ENCODE data around the gene EDA.
"Not testable (repeated sequence)": the region's sequence is repeated elsewhere in the genome, so short reads cannot be mapped to it uniquely, and the experiment has no call there.

The EDA gene

DNA sequence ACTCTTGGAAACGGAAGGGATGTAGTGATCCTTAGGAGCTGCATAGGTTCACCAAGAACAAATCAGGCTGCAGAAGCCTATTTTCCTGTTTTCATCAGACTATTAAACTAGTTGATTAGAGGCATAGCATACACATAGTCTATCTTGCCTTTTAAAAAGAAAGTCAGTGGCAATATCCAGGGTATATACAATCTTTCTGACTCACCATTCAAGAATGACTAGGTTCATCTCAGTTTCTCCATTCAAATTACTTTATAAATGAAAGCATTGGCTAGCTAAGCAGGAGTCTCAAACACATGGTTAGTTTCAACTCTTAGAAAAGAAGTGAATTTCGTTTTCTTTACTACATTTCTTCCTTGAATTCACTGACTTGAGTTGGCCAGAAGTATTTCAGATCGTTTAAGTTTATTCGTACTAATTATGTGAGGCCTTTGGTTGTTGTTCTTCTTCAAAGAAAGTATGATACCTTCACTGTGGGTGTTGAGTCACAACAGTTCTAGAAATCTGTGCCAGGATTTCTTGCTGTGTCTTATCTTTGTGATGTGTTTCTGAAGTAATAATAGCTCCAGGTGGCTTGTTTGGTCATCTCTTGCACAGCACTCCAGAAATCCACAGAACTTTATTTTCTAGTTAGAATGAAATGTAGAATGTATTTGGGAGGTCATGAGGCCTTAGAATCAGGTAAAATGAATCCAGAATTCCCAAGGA is 345.6 kb downstream of the EDA start:
- DNase-seq: no peak

DNA sequence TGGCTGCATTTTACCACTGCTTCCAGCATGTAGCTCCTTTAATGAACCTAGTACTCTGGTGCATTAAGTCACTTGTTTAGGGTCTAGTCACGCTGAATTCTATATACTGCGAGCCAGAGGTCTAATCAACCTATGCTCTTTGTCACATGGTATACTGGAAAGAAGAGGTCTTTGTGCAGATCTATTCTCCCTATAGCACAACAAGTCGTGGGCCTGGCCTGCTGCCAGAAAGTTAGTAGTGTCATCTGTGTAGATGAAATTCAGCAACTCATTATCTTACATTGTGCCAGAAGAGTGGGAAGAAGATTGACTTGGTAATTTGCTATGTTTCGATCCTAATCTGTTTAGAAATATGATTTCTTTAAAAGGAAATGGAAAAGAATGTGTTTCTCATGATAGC is 353.0 kb downstream of the EDA start:
- DNase-seq: no peak

DNA sequence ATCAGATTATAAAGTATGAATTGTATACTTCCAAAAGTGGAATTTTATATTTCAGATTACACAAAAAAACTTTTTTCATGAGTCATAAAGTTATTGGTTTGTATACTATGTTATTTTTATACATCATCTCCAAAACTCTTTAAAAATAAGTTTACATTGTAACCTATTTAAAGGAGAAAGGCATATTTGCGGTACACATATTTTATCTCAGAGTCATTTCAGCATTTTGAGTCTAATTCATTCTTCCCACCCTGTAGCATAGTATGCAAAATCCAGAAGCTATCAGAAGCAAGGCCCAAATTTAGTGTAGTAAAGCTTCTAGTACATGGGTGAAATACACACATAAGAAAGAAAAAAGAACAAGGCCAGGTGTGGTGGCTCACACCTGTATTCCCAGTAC is 353.5 kb downstream of the EDA start:
- DNase-seq: no peak

DNA sequence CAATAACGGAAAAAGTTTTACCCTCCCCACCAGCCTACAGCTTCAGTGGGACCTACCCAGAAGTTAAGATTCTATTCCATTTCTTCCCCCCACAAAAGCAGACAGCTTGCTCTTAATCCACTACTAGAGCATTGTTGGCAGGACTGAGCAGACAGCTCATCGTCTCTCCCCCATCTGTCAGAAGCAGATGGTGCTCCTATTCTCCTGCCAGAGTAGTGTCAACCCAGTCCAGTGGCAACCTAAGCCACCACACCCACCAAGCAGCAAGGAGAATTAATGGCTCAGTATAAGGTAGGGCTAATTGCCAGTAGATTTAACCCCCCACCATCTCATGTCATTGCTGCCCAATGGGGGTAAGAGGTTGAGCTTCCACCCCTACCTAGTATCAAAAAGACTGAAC is 371.8 kb downstream of the EDA start:
- DNase-seq: no peak

DNA sequence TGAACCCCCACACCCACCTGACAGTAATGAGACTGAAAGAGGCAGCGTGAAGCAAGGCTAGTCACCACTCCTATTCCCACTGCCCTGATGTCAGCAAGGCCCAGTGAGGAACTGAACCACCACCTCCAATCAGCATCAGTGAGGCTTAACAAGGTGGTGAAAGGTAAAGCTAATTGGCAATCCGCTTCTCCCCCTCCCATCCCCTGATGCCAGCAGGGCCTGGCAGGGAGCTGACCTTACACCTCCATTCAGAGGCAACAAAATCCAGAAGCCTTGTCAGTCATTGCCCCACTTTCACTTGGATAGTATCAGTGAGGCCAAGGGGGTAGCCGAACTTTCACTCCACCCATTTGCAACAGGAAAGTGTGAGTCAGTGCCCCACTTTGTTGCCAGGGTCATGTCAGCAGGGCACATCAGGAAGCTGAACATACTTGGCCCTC is 373.1 kb downstream of the EDA start:
- no peak for DNase-seq

DNA sequence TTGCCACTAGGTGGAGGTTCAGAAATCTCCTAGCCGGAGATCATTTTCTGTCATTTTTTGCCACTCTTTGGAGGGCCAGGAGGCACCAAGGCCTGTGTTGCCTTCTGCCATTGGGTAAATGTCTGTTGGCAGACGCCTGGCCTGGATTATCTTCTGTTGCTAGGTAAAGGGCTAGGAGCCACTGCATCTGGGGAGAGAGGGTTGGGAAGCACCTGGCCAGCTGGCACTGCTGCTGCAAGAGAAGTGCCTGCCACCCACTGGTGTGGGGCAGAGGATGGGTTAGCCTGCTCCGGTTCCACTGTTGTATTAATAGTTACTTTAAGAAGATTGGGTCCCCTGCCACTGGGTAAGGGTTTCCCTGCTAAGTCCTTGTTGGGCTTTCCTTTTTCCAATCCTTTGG is 375.8 kb downstream of the EDA start:
- no peak for DNase-seq

DNA sequence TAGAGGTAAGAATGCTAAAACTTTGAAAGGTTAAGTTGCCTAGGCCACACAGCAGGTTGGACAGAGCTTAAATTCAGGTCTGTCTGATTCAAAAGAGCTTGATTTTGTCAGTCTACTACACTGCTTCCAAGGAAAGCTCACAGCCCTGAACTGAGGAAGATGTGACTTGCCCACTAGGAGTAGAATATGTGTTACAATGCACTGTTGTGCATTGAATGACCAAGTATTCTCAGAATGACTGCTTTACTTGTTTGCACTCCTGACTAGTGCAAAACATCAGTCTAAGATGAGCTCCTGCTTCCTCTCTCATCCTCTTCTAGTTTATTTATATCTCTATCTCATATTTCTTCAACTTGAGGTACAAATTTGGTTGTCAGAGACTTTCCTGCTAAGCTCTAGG is 377.6 kb downstream of the EDA start:
- no peak for DNase-seq

DNA sequence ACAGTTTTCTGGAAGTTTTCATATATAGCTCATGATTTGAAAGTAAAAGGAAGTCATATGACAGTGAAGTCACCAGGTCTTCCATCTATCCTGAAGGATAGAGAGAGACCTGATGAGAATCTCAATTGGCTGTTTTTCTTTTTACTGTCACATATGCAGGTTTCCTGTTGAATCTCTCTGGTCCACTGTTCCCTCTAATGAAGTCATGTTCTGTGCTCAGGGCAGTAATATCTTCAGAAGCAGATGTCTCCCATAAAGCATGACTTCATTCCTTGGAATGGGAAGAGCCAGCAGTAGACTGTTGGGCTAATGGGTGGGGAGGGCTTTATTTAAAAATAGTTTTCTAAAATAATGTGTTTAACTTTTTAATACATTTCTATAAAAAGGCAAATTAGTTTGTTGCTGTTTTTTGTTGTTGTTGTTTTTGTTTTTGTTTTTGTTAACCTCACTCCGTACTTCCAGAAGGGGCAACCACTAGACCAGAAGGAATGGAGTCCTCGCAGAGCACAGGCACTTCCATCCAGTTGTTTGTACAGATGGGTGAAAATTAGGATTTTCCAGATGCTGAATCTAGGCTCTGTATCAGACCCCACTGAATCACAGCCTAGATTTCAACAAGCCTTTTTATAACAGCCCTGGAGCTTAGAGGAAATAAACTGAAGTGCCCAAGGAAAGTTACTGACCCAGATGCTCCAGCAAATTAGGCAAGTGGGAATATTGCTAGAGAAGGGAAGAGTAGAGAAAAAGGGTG is 379.6 kb downstream of the EDA start:
- DNase-seq: no peak

DNA sequence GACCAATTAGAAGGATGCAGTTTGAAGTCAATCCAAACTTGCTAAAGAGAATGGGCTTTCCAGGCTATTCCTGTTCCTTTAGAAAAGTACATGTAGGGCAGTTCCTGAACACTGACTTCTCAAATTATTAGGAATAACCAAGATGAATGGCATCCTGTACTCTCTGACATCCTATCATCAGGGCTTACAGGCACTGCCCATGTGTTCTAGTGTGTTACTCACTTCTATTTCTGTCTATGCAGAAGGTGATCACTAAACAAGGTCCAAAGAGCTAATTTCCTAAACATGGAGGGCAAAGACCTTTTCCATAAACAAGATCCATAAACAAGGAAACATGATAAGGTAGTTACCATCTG is 380.2 kb downstream of the EDA start:
- DNase-seq: no peak

DNA sequence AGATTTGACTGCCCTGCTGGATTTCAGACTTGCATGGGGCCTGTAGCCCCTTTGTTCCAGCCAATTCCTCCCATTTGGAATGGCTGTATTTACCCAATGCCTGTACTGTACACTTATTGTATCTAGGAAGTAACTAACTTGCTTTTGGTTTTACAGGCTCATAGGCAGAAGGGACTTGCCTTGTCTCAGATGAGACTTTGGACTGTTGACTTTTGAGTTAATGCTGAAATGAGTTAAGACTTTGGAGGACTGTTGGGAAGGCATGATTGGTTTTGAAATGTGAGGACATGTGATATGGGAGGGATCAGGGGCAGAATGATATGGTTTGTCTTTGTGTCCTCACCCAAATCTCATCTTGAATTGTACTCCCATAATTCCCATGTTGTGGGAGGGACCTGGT is 382.4 kb downstream of the EDA start:
- DNase-seq: not testable (repeated sequence)

DNA sequence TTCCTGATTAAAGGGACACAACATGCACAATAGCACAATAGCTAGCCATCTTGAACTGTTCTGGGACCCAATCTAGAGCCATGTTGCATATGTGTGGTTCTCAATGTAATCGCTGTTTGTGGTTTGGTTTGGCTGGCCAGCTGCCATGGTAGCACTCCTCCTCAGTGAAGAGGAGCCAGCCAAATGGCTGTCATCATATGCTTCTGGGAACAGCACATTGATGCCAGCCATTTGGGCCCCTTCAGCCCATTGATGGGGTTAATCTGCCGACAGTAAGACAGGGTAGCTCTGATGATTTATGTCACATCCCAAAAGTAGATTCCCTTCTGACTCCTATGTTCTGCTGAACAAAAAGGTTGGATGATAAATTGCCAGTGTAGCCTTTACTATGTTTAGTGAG is 385.4 kb downstream of the EDA start:
- no peak for DNase-seq

DNA sequence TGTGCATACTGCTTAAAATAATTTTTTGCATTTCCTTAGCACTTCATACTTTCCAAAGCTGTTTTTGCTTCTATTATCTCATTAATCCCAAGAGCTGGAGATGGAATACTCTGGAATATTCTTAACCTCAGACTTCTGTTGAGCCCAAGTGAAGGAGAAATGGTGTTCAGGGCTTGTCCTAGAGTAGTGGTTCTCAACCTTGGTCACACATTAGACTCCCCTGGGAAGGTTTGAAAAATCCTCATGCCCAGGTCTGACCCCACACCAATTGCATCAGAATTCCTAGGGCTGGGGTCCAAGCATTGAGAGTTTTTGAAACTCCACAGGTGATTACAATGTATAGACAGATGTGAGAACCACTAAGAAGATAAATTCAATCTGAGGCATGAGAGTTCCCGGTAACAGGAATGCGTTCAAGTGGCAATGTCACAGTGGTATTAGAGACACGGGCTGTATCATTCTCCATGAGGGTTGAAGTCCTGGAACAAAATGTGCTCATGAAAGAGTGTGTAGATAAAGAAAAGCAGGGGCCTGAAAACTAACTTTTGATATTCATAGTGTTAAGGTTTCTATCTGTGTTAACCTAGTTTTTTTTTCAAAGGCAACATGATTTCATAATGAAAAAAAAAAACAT is 385.9 kb downstream of the EDA start:
- DNase-seq: no peak

DNA sequence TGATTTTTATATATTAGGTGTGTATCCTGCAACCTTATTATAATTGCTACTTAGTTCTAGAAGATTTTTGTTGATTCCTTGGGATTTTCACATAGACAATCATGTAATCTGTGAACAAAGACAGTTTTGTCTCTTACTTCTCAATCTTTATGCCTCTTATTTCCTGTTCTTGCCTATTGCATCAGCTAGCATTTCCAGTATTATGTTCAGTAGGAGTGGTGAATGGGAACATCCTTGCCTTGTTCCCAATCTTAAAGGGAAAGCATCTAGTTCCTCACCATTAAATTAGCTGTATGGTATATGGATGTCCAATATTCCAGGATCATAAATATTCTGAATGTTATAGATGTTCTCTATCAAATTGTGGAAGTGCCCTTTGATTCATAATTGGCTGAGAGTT is 392.0 kb downstream of the EDA start:
- DNase-seq: no peak

DNA sequence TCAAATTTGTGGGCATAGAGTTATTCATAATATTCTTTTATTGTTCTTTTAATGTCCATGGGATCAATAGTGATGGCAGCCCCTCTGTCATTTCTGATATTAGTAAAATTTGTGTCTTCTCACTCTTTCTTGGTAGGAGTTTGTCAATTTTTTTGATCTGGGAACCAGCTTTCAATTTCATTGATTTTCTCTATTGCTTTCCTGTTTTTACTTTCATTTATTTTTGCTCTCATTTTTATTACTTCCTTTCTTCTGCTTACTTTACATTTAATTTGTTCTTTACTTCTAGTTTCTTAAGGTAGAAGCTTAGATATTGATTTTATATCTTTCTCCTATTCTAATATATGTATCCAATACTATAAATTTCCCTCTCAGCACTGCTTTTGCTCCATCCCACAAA is 393.1 kb downstream of the EDA start:
- no peak for DNase-seq

DNA sequence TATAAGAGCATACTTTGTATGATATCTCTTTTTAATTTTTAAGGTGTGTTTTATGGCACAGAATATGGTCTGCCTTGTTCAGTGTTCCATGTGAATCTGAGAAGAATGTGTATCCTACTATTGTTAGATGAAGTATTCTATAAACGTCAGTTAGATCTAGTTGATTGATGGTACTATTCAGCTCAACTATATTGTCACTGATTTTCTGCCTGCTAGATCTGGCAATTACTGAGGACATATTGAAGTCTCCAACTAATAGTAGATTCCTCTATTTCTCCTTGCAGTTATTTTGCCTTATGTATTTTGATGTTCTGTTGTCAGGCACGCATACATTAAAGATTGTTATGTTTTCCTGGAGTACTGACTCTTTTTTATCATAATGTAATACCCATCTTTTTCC is 394.1 kb downstream of the EDA start:
- DNase-seq: no peak

DNA sequence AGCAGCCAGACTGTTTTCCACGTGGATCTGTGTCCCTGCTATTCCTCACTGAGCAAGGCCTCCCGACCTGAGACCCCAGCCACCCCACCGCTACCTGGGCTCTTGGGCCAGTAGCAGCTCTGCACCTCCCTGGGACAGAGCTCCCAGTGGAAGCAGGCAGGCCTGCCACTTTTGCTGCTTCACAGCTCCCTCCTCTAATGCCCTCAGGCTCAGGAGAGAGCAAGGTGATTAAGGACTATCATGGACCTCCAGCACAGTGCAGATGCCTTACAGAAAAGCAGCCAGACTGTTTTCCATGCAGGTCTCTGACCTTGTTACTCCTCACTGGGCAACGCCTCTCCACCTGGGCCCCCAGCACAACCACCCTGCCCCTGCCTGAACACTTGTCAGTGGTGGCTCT is 396.8 kb downstream of the EDA start:
- DNase-seq: no peak

DNA sequence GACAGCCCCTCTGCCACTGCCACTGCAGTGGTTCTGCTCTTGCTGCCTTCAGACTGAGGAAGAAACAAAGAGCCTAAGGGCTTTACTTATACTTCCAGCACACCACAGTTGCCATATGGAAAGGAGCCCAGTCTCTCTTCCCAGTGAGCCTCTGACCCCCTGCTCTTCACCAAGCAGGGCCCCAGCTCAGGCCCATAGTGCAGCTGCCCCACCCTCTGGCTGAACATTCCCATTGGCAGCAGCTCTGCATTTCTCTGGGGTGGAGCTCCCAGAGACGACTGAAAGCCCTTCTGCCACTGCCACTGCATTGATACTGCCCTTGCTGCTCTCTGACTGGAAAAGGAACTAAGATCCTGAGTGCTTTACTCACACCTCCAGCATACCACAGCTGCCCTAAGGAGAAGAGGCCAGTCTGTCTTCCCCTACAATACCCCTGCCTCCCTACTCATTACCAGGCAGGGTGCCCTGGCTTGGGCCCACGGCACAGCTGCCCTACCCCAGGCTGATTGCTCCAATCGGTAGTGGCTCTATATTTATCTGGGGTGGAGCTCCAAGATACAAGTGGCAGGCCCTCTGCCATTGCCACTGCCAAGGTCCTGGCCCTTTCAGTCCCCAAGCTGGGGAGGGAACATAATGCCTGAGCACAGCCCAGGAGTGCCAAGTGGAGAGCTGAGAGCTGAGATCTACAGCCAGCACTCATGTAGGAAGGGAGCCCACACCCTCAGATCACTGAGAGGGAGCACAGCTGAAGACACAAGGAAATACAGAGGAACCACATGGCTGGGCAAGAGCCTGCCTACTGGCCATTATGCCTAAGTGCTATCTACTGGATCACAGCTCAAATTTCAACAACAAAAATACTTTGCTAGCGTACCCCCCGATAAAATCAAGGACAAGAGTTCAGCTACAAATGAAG is 397.8 kb downstream of the EDA start:
- DNase-seq: no peak

DNA sequence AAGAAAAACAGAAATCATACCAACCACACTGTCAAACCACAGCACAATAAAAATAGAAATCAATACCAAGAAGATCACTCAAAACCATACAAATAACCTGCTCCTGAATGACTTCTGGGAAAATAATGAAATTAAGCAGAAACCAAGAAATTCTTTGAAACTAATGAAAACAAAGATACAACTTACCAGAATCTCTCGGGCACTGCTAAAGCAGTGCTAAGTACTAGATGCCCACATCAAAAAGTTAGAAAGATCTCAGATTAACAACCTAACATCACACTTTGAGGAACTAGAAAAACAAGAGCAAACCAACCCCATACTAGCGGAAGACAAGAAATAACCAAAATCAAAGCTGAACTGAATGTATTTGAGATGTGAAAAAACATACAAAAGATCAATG is 400.6 kb downstream of the EDA start:
- DNase-seq: no peak

DNA sequence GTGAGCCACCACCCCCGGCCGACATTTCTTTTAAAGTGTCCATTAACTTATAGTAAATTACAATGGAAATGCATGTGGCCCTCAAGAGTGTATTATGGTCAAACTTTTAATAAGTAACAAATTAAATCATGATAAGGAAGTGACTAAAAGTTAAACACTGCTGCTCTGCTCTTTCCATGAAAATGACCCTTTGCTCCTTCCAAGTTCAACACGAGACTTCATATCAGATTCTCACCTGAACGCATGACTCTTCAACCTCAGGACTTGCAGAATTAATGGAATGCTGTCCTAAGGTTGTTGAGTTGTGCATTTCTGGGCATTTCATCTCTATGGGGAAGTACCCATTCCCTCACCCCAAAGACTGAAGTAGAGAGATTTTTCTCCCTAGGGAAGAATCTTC is 406.7 kb downstream of the EDA start:
- no peak for DNase-seq

DNA sequence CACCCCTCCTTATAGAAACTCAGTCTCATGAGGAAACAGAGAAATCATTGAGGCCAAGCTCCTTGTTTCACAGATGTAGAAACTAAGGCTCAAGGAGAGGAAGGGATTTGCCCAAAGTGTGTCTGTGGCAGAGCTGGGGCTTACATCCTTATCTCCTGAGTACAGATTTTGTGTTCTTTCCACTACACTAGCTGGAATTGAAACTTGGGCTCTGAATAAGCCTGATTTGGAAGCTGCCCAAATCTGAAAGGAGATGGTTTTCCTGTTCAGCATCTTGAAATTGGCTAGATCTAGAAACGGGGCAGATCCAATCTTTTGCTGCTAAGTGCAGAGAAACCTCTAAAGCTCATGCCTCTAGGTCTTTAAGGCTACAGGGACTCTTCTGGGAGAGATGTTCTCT is 409.6 kb downstream of the EDA start:
- no peak for DNase-seq

DNA sequence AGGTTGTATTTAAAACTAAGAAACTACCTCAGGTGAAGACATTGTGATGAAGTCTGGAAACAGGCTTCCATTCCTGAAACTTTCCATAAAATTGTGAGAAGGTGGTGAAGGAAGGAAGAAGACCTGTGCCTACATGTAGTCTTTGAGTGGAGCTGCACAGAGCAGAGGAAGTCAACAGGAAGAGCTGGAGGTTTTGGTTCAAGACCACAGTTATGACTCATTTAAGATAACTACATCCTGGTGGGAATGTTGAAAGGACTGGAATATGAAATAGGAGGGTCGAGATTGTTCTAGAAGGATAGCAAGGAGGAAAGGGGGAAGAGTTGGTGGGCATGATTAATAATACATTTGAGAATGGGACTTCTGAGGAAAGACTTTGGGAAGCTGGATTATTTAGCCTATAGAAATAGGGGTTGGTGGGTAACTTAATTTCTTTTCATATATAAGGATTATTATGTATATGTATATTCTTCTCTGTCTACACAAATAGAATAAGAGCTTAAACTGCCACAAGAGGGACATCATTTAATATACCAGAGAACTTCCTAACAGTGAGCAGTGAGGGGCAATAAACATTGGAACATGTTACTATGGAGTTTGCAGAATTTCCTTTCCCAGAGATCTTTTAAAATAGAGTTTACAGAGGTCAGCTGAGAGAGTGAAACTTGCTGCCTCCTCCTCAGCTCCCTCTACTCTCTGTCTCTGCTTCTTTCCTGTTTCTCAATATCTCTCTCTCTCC is 410.4 kb downstream of the EDA start:
- DNase-seq: no peak

DNA sequence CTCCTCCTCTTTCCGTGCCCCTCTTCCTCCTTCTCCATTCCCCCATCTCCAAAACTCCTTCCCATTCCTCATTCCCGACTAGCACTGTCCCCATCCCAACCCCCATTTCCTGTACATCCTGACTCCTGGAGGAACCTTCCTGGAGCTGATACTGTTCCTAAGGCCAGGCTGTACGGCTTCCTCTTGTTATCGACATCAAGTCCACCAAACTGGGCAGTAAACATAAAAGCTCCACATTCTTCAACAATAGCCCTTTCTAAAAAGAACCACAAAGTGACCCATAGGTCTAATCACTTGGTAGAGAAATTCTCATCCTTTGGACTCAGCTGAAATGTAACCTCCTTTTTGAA is 410.9 kb downstream of the EDA start:
- DNase-seq: no peak

DNA sequence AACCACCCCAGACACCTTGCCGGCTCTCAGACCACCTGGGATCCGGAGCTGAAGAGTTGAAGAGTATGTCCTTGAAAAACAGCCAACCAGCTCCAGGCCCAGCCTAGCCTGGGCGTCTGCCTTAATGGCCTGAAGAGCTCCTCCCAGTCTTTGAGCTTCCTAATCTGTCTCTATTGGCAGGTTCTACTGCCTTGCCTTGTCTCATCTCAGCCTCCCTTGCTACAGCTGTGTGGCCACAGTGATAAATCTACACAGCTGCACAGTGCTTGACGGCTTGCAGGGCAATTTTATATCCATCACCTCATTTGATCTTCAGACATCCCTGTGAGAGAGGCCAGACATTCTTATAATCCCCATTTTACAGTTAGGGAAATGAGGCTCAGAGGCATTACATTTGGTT is 413.9 kb downstream of the EDA start:
- DNase-seq: no peak

Data from T-helper 9 cell (primary cell).